ENCODE measurements around the gene VAX1. TPM values are rescaled to one million over a fixed set of nuclear protein-coding genes. Genes with fewer than 3 reads are reported as not detected.
"Not testable (repeated sequence)": the region's sequence is repeated elsewhere in the genome, so short reads cannot be mapped to it uniquely, and the experiment has no call there.

Gene VAX1
- total RNA-seq: not detected

GRCh38 chr10:117137911-117138642 is at the start of gene VAX1:
VAX1 (minus strand) TSS chr10:117138270; CDS start chr10:117138056, 214 bp downstream.
- DNase-seq (no peak), ATAC-seq (no peak)
- CTCF ChIA-PET: interaction anchor here (4.7 kb wide), 1 partner anchor 29 kb away, joined by 18 read pairs; no protein-coding TSS in a partner anchor
- Mint-ChIP-seq H3K27me3 (peaks cover 81% of the 10 kb centered on the region), H3K9me3 (ENCODE audit: low read depth) (no peaks in the 10 kb centered on the region), H3K36me3 (peaks cover 5% of the 10 kb centered on the region), H3K27ac (peak within 1 kb of the TSS; percentile 66), H3K4me1 (peaks cover 2% of the 10 kb centered on the region), H3K4me3 (no peak within 1 kb of the TSS)

- H3K27me3 Mint-ChIP-seq: peaks cover 9% of the 10 kb centered on the region
- DNase-seq: no peak
- H3K9me3 Mint-ChIP-seq (ENCODE audit: low read depth): no peaks in the 10 kb centered on the region
- H3K27ac Mint-ChIP-seq: no peak overlapping the region
- CTCF ChIA-PET: interaction anchor here (0.7 to 1.6 kb wide), 5 partner anchors 12 to 390 kb away, joined by 3 read pairs; no protein-coding TSS in a partner anchor
- no peak for ATAC-seq
- no peaks in the 10 kb centered on the region for H3K36me3 Mint-ChIP-seq
- no peak overlapping the region for H3K4me3 Mint-ChIP-seq
- H3K4me1 Mint-ChIP-seq: no peaks in the 10 kb centered on the region
These were observed 49.0 kb upstream of the VAX1 start for GRCh38 chr10:117186832-117187615.

GRCh38 chr10:117185817-117186216 is 47.7 kb upstream of the VAX1 start:
- peaks cover 11% of the 10 kb centered on the region for H3K27me3 Mint-ChIP-seq
- not testable (repeated sequence) for H3K36me3 Mint-ChIP-seq; ATAC-seq; H3K9me3 Mint-ChIP-seq (ENCODE audit: low read depth); H3K4me1 Mint-ChIP-seq; H3K4me3 Mint-ChIP-seq; DNase-seq; H3K27ac Mint-ChIP-seq
- CTCF ChIA-PET: interaction anchor here (0.9 to 1.6 kb wide), 2 partner anchors 31 to 389 kb away, joined by 3 read pairs; no protein-coding TSS in a partner anchor

- Mint-ChIP-seq H3K4me1 (no peaks in the 10 kb centered on the region), H3K36me3 (no peaks in the 10 kb centered on the region), H3K4me3 (no peak overlapping the region), H3K27ac (no peak overlapping the region), H3K27me3 (peaks cover 21% of the 10 kb centered on the region), H3K9me3 (ENCODE audit: low read depth) (no peaks in the 10 kb centered on the region)
- no peak for DNase-seq
- CTCF ChIA-PET: interaction anchor here (1.5 kb wide), 1 partner anchor 17 kb away, joined by 4 read pairs; no protein-coding TSS in a partner anchor
- no peak for ATAC-seq
These were observed 46.8 kb upstream of the VAX1 start for GRCh38 chr10:117184821-117185220.

- Mint-ChIP-seq H3K27me3 (peaks cover 21% of the 10 kb centered on the region), H3K4me1 (no peaks in the 10 kb centered on the region), H3K27ac (no peak overlapping the region), H3K4me3 (no peak overlapping the region), H3K36me3 (no peaks in the 10 kb centered on the region), H3K9me3 (ENCODE audit: low read depth) (no peaks in the 10 kb centered on the region)
- DNase-seq (no peak), ATAC-seq (no peak)
- CTCF ChIA-PET: interaction anchor here (1.5 kb wide), 1 partner anchor 17 kb away, joined by 4 read pairs; no protein-coding TSS in a partner anchor
These were observed 46.2 kb upstream of the VAX1 start for GRCh38 chr10:117184296-117184695.

- Mint-ChIP-seq H3K4me3 (no peak overlapping the region), H3K9me3 (ENCODE audit: low read depth) (no peaks in the 10 kb centered on the region), H3K36me3 (no peaks in the 10 kb centered on the region), H3K4me1 (peaks cover 17% of the 10 kb centered on the region), H3K27me3 (peaks cover 30% of the 10 kb centered on the region), H3K27ac (no peak overlapping the region)
- CTCF ChIA-PET: interaction anchor here (1.8 kb wide), 1 partner anchor 381 kb away, joined by 7 read pairs; no protein-coding TSS in a partner anchor
- ATAC-seq (no peak), DNase-seq (no peak)
These were observed 40.1 kb upstream of the VAX1 start for GRCh38 chr10:117178190-117178589.

- peak; percentile 84 for DNase-seq
- Mint-ChIP-seq H3K36me3 (no peaks in the 10 kb centered on the region), H3K9me3 (ENCODE audit: low read depth) (no peaks in the 10 kb centered on the region), H3K27ac (peak overlapping the region; percentile 76), H3K4me1 (peaks cover 17% of the 10 kb centered on the region), H3K27me3 (peaks cover 47% of the 10 kb centered on the region), H3K4me3 (peak overlapping the region; percentile 76)
- ATAC-seq: peak; percentile 37
- CTCF ChIA-PET: interaction anchor here (0.9 to 4.9 kb wide), 12 partner anchors 10 to 494 kb away, joined by 3 to 79 read pairs (median 12); no protein-coding TSS in a partner anchor
These were observed 37.9 kb upstream of the VAX1 start for GRCh38 chr10:117175901-117176534.

GRCh38 chr10:117175215-117175900 is 37.3 kb upstream of the VAX1 start:
- CTCF ChIA-PET: interaction anchor here (0.6 to 4.9 kb wide), 27 partner anchors 9 to 493 kb away, joined by 3 to 79 read pairs (median 4); partner anchors contain the start of gene ENO4
- no peaks in the 10 kb centered on the region for H3K9me3 Mint-ChIP-seq (ENCODE audit: low read depth)
- H3K27me3 Mint-ChIP-seq: peaks cover 46% of the 10 kb centered on the region
- DNase-seq (peak; percentile 47), ATAC-seq (peak; percentile 54)
- no peaks in the 10 kb centered on the region for H3K36me3 Mint-ChIP-seq
- peak overlapping the region; percentile 76 for H3K27ac Mint-ChIP-seq
- H3K4me3 Mint-ChIP-seq: peak overlapping the region; percentile 76
- H3K4me1 Mint-ChIP-seq: peaks cover 17% of the 10 kb centered on the region

GRCh38 chr10:117174439-117175214 is 36.6 kb upstream of the VAX1 start:
- CTCF ChIA-PET: interaction anchor here (0.6 to 4.9 kb wide), 28 partner anchors 8 to 493 kb away, joined by 3 to 79 read pairs (median 4); partner anchors contain the start of gene ENO4
- peak; percentile 87 for ATAC-seq
- Mint-ChIP-seq H3K27ac (peak overlapping the region; percentile 76), H3K4me1 (peaks cover 17% of the 10 kb centered on the region), H3K9me3 (ENCODE audit: low read depth) (no peaks in the 10 kb centered on the region), H3K27me3 (peaks cover 48% of the 10 kb centered on the region), H3K4me3 (peak overlapping the region; percentile 76), H3K36me3 (no peaks in the 10 kb centered on the region)
- DNase-seq: peak; percentile 86

- ATAC-seq (no peak), DNase-seq (no peak)
- no peak overlapping the region for H3K27ac Mint-ChIP-seq
- peaks cover 16% of the 10 kb centered on the region for H3K4me1 Mint-ChIP-seq
- peaks cover 84% of the 10 kb centered on the region for H3K27me3 Mint-ChIP-seq
- no peak overlapping the region for H3K4me3 Mint-ChIP-seq
- no peaks in the 10 kb centered on the region for H3K36me3 Mint-ChIP-seq
- H3K9me3 Mint-ChIP-seq (ENCODE audit: low read depth): no peaks in the 10 kb centered on the region
- CTCF ChIA-PET: no interaction called here
These were observed 32.2 kb upstream of the VAX1 start for GRCh38 chr10:117170244-117170643.

- Mint-ChIP-seq H3K4me1 (peaks cover 9% of the 10 kb centered on the region), H3K27ac (no peak overlapping the region), H3K4me3 (no peak overlapping the region), H3K9me3 (ENCODE audit: low read depth) (no peaks in the 10 kb centered on the region), H3K36me3 (no peaks in the 10 kb centered on the region), H3K27me3 (peaks cover 88% of the 10 kb centered on the region)
- CTCF ChIA-PET: interaction anchor here (1.3 to 3.0 kb wide), 3 partner anchors 39 to 373 kb away, joined by 3 to 15 read pairs (median 3); no protein-coding TSS in a partner anchor
- ATAC-seq (no peak), DNase-seq (no peak)
These were observed 31.4 kb upstream of the VAX1 start for GRCh38 chr10:117169480-117169879.

GRCh38 chr10:117168729-117169128 is 30.7 kb upstream of the VAX1 start:
- no peak overlapping the region for H3K27ac Mint-ChIP-seq
- H3K27me3 Mint-ChIP-seq: peaks cover 94% of the 10 kb centered on the region
- CTCF ChIA-PET: interaction anchor here (1.1 to 3.3 kb wide), 12 partner anchors 10 to 487 kb away, joined by 3 to 20 read pairs (median 4); no protein-coding TSS in a partner anchor
- ATAC-seq: no peak
- peaks cover 10% of the 10 kb centered on the region for H3K4me1 Mint-ChIP-seq
- no peak overlapping the region for H3K4me3 Mint-ChIP-seq
- H3K9me3 Mint-ChIP-seq (ENCODE audit: low read depth): no peaks in the 10 kb centered on the region
- no peak for DNase-seq
- H3K36me3 Mint-ChIP-seq: no peaks in the 10 kb centered on the region

Measured in activated CD8-positive, alpha-beta memory T cell treated with anti-CD3 and anti-CD28 coated beads, Interleukin-2, amount 10 ng/mL, durations not matched to agents 7 days and 5 days (primary cell).